GM21576 (cell line): ENCODE data around the gene SYT7.

Source experiments
- ATAC-seq: cut with Tn5 transposase; IDR thresholded peaks from one replicate; pipeline ENCODE4 v1.9.1; 2021; ENCODE audit warnings: mild to moderate bottlenecking, moderate library complexity; ENCODE audit not compliant: unreplicated experiment

Gene SYT7

DNA sequence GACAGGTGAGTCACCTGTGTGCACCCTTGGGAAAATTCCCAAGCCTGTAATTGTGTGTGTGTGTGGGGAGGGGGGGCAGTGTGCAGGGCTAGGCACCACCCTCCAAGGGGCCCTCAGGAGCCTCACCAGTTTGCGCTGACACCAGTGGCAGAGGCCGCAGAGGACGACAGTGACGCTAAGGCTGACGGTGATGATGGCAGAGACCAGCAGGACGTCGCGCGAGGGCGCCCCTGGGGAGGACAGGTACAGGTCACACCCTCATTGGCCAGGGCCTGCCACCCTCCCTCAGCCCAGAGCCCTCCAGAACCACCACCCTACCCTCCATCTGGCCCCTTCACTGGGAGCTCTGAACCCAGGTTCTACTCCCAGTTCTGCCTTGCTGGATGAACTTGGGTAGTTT, 24.9 kb downstream of the SYT7 start:
- ATAC-seq = no peak

DNA sequence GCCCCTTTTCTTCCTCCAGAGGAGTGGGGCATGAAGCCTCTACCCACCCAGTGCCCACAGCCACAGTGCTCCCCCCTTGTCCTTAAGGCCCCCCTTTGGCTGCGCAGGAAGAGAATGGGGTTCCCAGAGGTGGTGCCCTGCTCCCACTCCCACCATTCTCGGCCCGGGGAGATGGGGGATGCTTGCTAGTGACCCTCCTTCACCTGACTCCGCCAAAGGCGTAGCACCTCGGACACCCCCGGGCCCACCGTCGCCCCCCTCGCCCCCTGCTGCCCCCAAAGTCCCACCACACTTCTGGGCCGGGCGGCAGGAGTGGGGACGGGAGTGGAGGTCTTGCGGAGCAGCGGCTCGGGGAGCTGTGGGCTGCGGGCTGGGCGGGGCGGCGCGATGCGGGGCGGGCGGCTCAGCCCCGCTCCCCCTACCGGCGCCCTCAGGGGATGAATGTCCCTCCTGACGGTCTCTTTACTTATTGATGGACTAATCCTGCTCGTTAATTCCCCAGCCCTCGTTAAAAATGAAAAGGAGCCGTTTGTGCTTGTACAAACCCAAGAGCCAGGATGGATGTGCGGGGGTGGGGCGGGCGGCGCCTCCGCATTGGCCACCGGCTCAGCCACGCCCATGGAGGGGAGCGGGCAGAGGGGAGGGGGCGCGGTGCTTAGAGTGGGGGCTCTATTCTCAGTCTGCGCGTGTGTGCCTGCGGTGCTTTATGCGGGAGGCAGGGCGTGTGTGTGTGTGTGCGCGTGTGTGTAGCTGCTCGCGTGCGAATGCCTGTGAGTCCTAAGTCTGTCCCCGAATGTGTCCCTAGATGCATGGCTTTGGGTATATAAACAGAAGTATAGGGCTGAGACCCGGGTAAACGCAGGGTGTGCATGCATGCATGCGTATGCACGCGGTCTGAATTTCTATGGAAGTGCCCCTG, 25.6 kb downstream of the SYT7 start:
- no peak for ATAC-seq

DNA sequence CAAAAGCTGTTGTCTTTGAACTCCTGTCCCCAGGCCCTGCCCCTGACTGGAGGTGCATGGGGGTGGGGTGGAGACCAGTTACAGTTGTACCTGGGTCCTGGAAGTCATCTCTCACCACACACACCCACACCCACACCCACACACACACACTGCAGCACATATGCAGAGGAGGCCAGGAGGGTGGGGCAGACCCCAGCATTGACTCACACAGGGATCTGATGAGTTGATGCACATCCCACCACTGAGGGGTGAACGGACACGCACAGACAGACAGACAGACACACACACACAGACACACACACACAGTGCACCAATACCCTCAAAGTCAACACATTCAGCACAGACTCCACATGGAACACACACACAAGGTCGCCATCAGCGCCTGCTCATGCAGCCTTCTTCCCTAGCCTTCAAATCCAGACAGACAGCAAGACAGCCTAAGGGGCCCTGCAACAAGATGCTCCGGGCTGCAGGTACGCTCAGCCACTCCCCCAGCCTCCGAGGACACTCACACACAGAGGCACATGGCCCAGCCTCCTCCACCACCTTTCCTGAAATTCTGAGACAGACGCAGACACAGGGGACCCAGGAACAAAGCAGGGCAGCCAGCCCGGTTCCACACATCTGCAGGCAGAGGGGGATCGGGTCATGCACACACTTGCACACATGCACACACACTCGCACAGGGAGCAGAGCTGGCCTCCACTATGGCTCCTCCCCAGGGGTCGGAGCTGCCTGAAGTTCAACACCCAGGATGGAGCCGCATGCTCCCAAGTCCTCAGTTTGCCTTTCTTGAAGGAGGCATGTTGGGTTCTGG, 26.5 kb downstream of the SYT7 start:
- ATAC-seq = no peak

DNA sequence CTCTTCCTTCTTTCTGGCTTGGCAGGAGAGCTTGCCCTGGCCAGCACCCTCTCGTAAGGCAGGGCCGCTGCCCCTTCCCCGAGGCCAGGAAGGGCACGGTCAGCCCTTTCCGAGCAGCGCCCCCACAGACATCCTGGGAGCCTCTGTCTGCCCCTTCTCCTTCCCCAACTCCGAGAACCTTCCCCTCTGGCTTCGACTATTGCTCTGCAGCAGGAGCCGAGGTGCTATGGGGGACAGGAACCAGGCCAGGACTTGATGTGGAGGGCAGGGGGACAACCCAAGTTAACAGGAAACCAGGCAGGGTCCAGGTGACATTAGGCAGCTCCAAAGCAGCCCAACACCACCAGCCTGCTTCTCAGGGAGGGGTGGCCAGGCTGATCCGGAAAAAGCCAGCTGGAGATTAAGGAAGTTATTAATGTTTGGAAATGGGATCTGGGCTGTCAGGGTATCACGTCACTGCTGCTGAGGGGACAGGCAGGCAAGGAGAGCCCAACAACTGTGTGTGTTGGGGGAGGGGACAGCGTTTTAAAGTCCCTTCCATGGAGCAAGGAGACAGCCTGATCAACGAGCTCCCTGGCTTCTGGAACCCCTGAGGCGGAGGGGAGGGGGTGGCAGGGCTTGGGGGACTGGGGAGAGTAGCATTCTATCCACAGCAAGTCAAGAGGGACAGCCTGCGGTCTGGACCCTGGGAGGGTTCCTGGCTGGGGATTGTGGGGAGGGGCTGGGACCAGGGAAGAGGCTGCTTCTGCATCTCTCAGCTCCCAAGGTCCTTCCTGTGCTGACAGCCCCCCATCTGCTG, 27.3 kb downstream of the SYT7 start:
- ATAC-seq = no peak

DNA sequence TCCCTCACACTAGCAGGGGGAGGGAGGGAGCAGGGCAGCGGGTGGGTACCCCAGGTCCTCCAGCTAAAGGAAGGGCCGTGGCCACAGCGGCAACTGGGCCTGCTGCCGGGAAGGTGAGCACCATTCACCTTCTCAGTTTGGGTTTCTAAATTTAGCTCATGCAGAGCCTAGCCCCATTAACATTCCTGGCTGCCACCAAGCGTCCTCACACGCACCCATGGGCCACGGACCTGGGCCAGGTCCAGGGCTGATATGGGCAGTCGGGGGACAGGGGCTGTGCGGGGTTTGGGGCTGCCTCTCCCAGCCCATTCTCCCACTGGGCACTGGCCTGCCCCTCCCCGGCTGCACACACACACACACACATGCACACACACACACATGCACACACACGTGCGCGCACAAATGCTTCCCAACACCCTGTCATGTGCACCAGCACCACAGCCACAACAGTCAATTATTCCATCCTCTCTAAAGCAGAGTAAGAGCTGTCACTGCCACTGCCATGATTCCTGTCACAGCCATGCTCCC, 28.7 kb downstream of the SYT7 start:
- no peak for ATAC-seq

DNA sequence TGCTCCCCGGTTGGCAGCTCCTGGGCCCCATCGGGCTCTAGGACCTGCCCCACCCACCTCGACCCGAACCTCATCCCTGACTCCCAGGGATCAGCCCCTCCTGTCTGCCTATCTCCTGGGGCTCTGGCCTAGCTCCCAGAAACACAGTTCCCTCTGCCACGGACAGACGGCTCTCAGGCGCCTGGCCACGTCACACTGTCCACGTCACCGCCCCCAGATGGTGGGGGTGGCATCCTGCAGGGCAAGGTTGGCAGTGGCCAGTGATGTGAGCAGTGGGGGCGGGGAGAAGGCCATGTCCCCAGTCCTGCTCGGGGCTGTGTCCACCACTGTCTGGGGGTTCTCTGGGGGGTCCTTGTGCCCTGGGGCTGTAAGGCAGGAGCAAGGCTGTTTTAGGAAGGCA, 29.2 kb downstream of the SYT7 start:
- ATAC-seq = no peak

DNA sequence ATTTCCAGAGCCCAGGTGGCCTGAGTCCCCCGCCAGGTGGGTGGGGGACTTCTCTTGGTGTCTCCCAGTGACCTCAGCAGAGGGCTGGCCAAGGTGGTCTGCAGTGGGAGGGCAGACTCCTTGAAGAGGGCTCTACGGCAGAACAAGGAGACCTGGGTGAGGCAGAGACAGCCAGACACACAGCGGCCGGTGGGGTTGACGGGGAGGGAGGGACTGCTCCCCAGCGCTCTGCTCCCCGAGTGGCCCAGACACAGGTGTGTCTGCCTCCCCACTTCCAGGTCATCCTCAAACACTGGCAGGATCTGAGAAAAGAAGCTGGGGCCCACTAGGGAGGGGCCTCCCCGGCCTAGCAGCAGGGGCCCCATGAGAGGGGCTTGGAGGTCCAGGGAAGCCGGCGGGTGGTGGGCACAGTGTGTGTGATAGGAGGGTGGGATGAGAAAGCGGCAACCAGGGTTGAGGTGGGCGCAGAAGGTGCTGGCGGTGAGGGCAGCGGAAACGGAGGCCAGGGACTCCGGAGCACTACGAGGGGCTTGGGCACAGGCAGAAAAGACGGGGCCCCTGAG, 30.1 kb downstream of the SYT7 start:
- ATAC-seq = no peak

DNA sequence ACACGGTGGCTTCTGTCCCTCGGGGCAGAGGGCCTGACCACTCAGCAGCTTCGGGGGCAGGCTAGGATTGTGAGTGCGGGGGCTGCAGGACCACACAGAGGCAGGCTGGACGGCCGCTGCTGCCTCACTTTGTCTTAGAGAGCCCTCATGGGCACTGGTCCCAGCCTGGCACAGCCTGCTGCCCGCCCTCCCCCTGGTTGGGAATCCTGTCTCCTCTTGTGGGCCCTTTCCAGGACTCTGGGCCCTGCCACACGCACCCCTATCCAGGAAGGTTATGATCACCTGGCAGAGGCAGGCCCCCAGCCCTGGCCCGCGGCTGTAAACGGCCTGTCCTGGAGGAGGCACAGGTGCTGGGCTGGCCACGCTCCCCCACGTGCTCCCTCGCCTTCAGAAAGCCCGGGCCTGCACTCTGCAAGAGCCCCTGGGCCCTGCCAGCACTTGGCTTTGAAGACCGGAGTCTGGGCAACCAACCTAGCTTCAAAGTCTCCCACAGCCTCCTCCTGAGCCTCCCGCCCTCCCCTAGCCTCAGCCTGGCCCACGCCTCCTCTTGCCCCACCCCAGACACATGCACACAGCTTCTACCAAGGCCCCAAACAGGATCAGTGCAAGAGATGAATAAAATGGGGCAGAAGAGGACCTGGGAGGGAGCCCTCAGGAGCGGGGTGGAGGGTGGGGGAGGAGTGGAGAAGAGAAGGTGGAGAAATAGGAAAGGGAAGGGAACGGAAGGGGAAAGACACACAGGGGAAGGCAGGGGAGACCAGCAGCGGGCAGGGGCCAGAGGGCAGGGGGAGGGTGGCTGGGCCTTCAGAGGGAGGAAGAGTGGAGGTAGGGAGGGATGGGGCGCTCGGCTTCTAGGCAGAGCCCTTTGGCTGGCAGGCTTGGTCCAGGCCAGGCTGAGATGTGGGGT, 31.0 kb downstream of the SYT7 start:
- no peak for ATAC-seq

DNA sequence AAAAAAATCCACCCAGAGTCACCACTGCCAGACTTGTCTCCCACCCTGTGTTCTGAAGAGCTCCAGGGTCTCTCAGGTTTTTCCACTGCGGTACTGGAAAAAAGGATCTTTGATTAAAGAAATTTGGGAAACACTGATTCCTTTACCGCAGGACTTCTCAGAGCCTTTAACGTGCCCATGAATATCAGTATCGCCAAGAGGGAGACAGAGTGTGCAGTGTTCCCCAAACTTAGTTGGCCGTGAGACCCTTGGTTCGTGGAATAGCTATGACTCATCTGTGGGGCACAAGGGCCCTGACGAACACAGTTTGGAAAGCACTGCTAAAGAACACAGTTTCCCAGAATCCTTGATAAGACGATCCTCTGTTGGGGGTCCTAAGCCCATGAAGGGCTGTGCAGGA, 31.7 kb downstream of the SYT7 start:
- ATAC-seq = no peak

DNA sequence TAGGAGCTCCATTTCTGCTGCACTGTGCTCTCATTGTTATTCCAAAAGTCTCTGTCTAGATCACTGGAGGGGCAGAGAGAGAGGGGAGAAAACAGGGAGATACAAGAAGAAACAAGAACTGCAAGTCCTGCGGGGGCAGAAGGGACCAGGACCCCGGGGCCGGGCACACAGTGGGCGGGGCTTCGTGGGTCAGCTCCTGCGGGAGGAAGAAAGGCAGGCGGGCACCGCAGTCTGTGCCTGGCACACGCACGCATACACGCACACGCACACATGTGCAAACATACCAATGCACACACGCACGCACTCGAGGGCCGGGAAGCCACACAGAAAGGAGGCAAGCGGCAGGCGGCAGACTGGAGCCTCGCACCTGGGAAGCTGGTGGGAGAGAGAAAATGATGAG, 33.6 kb downstream of the SYT7 start:
- ATAC-seq = no peak

DNA sequence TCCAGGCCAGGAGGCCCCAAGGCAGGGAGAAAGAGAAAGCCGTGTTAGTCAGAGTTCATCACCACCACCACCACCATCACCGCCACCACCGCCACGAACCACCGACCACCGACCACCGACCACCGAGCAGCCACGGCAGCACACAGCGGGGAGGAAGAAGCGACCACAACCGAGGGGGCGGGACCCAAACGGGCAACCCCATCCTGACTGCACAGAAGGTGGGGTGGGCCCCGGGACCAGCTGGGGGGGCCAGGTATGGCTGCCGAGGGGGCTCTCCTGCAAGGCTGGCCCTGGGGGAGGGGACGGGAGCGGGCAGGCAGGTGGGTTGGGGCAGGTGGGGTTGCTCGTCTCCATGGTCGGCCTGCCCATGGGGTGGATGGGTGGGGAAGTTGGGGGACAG, 34.2 kb downstream of the SYT7 start:
- ATAC-seq = no peak

DNA sequence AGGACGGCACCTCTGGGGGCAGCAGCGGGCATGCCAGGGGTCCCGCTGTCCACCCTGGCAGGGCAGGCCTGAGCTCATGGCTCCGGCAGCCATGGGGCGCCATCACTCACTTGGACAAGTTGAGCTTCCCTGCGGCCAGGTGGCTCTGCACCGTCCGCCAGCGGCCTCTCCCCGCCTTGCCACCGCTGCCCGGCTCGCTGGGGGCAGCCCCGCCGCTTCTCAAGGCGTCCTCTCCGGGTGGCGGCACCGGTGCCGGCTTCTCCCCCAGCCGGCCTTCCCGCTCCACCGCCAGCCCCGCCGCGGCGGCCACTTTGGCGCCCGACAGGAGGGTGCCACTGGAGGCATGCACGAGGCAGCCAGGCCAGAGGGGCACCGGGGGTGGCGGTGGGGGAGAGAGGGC, 35.0 kb downstream of the SYT7 start:
- ATAC-seq = no peak

DNA sequence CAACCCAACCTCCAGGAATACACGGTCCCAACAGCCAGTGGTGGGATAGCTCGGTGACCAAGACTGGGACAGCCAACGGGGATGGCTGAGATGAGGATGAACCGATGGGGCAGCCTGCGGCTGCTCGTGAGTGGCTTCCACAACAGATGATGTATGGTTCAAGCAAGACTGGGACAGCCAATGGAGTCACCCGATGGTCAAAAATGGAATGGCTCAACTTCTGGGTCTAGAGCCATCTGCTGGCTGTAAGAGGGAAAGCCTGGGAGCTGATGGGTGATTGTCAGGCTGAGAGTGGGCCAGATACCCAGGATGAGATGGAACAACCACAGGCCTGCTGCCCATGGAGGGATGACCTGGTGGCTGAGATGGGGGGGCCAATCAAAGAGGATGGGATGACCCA, 35.5 kb downstream of the SYT7 start:
- ATAC-seq = no peak

DNA sequence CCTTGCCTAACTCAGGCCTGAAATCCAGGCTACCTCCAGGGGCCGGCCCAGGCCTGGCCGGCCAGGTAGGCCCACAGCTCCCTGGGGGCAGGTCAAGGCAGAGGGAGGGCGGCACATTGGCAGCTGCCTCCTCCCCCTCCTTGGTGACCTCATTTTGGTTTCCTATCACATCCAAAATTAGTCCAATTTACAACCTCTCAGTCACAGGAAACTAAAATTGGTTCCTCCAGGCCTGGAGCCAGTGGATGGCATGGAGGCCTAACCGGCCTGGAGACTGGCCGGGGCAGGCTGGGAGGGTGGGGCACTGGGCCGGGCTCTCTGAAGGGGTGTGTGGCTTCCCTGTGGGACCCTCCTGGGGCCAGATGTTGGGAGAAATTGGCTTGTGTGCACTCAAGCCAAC, 36.4 kb downstream of the SYT7 start:
- ATAC-seq = no peak

DNA sequence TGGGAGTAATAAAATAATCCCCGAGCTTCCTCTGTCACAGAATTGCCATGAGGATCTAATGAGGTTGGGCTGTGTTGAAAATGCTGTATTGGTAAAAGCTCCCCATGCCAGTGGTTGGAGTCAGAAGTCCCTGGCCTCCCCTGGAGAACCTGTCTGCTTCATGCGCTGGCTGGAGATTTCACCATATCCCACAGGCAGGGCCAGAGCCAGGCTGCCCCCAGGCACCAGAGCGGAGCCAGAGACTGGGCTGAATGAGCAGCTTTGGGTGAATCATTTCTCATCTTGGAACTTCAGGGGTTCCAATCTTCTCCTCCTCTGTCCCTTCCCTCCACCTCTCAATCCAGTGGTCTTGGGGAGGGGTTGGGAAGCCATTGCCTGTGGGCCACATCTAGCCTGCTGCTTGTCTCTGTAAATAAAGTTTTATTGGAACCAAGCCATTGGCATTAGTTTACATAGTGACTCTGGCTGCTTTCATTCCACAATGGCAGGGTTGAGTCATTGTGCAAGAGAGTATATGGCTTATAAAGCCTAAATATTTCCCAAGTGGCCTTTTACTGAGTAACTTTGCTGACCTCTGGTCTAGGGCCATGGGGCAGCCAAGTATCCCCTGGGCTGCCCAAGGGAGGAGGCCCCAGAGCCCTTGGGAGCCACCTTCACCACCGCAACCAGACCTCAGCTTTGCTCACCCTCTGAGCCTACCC, 37.1 kb downstream of the SYT7 start:
- ATAC-seq = no peak

DNA sequence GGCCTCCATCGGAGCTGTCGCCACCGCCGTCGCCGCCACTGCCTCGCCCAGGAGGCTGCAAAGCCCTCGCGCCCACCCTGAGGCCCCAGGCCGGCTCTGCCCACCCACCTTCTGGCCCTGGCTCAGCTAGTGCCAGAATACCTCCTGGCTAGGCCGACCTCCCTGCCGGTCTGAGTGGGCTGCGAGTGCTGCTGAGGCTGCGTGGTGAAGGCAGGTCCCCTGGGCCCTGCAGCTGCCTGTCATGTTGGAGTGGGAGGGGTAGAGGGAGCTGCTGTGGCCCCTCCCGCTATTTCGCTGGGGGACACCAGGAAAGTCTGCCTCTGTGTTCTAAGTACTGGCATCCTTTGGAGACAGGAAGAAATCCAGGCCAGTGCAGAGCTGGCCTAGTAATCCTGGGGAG, 38.2 kb downstream of the SYT7 start:
- no peak for ATAC-seq

DNA sequence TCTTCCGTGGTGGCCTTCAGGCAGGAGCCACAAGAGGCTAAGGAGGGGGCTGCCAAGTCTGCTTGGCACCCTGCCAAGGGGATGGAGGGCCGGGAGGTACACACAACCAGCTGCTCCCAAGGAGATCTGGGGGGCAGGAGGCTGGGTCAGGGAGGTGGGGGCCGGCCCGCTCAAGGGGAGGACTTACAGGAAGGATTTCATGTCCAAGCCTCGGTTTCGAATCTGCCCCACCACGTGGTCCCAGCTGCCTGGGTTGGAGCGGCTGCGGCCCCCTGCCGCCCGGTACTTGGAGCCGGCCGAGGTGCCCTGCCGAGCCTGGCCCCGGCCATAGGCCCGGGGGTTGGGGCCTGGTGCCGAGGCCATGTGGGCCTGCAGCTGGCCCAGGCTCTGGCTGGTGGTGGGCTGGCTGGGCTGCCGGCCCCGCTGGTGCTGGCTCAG, 38.8 kb downstream of the SYT7 start:
- no peak for ATAC-seq

DNA sequence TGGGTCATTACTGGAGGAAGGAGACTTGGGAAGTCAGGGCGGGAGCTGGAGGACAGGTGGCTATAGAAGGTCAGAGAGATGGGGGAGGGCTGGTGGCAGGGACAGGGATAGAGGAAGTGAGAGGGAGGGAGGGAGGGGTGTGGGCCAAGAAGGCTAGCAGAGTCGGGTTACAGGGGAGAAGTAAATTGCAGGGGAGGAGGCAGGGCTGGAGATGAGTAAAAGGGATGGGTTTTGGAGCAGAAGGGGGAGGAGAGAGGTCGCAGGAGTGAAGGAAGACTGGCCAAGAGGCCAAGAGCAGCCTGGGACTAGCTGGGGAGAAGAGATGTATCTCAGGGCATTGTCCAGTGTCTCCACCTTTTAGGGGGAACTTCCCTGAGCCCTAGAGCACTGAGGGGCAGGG, 39.3 kb downstream of the SYT7 start:
- no peak for ATAC-seq

DNA sequence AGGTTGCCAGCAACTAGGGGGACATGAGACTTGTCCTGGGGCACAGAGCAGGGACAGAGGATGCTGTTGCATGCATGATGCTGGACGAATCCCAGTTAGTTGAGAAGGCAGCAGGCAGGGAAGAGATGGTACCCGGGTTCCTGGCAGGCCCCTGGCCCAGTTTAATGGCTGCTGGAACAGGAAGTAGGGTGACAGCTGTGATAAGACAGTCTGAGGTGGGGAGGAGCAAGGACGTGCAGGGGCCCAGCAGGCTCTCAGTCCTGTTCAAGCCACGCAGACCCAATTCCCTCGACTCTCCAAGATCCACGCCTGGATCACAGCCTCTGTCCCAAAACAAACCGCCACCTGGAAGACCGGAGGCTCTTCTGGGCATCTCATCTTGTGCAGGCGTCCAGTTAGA, 40.3 kb downstream of the SYT7 start:
- no peak for ATAC-seq
